Tibial artery (tissue), 4 donors: ENCODE measurements around the gene CXADR.

Experiments
- DNase-seq, 2 donors: peaks; one replicate each; pipeline ENCODE4 v3.0.0-alpha.2; 2019
- H3K27ac ChIP-seq, 2 donors: fragments of 200-600 bp; sonication (generic) in 1 of 2; 1 replicate in 1 of 2; 2 replicates in 1 of 2; pipeline ENCODE4 v1.5.1; 2018 to 2019; ENCODE audit warnings: mild to moderate bottlenecking in 1 of 2
- H3K27me3 ChIP-seq, 2 donors: fragments of 200-600 bp; sonication (generic) in 1 of 2; one replicate each; pipeline versions ENCODE4 v1.5.1 to v1.6.0; 2016 to 2019
- H3K36me3 ChIP-seq, 3 donors: fragments of 200-600 bp; sonication (generic) in 2 of 3; one replicate each; pipeline ENCODE4 v1.5.1; 2016 to 2019; ENCODE audit warnings: mild to moderate bottlenecking in 2 of 3
- H3K4me1 ChIP-seq, 4 donors: fragments of 200-600 bp; sonication (generic) in 2 of 4; 1 replicate in 3 of 4; 2 replicates in 1 of 4; pipeline ENCODE4 v1.5.1; 2016 to 2019
- H3K4me3 ChIP-seq, 2 donors: fragments of 200-600 bp; sonication (generic) in 1 of 2; 1 replicate in 1 of 2; 2 replicates in 1 of 2; pipeline ENCODE4 v1.5.1; 2018 to 2019; ENCODE audit warnings: mild to moderate bottlenecking in 2 of 2
- H3K9me3 ChIP-seq, 3 donors: fragments of 200-600 bp; sonication (generic) in 1 of 3; one replicate each; pipeline ENCODE4 v1.5.1; 2016 to 2019
- intact Hi-C: fragments of 100-400 bp; cut with DNase I; formaldehyde crosslinking; loops from one replicate; pipeline ENCODE4 v1.15.0; 2023; ENCODE audit warnings: low total_unique reads
- TF ChIP-seq, protein P1 (sequence below), 2 experiments: fragments of 200-600 bp in 1 of 2; fragments of 450-650 bp in 1 of 2; IDR thresholded peaks; one replicate each; pipeline ENCODE4 v1.5.1; 2017 to 2019; ENCODE audit warnings: antibody characterized with exemption in 2 of 2, mild to moderate bottlenecking in 1 of 2, moderate library complexity in 1 of 2

Gene CXADR

DNA sequence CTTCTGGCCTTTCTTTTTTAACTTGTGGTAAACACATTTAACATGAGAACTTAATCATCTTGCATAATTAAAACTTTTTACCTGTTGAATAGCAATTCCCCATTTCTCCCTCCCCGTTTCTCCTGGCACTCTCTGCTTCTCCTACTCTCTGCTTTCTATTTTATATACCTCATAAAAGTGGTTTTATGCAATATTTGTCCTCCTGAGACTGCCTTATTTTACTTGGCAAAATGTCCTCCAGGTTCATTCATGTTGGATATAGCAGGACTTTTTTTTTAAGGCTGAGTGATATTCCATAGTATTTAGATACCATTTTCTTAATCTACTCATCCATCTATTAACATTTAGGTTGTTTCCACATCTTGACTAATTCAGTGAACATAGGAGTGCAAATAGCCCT lies 64.9 kb downstream of the CXADR start:
- Histone ChIP-seq H3K9me3 (no peaks in the 10 kb centered on the region), H3K27ac (no peak overlapping the region), H3K4me1 (no peaks in the 10 kb centered on the region), H3K27me3 (no peaks in the 10 kb centered on the region), H3K36me3 (no peaks in the 10 kb centered on the region), H3K4me3 (no peak overlapping the region)
- intact Hi-C loops, result no loop called here
- DNase-seq, result no peak
- TF ChIP-seq, protein P1, sequence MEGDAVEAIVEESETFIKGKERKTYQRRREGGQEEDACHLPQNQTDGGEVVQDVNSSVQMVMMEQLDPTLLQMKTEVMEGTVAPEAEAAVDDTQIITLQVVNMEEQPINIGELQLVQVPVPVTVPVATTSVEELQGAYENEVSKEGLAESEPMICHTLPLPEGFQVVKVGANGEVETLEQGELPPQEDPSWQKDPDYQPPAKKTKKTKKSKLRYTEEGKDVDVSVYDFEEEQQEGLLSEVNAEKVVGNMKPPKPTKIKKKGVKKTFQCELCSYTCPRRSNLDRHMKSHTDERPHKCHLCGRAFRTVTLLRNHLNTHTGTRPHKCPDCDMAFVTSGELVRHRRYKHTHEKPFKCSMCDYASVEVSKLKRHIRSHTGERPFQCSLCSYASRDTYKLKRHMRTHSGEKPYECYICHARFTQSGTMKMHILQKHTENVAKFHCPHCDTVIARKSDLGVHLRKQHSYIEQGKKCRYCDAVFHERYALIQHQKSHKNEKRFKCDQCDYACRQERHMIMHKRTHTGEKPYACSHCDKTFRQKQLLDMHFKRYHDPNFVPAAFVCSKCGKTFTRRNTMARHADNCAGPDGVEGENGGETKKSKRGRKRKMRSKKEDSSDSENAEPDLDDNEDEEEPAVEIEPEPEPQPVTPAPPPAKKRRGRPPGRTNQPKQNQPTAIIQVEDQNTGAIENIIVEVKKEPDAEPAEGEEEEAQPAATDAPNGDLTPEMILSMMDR (IDR thresholded peaks at IDR 0.05), result no peak

DNA sequence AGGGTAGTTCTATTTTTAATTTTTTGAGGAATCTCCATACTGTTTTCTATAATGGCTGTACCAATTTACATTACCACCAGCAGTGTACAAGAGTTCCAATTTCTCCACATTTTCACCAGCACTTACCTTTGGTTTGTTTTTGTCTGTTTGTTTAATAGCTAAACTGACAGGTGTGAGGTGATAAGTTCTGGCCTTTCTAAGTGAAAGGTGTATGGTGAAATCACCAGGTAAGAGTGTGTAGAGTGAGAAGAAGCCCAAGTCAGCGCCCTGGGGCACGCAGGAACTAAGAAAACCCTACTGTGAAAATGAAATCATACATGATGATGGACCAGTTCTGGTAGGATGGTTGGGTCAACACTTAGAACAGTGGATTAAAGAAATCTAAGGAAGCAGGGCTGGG lies 65.3 kb downstream of the CXADR start:
- DNase-seq, result no peak
- TF ChIP-seq, protein P1 (IDR thresholded peaks at IDR 0.05), result no peak
- intact Hi-C loops, result no loop called here
- Histone ChIP-seq H3K36me3 (no peaks in the 10 kb centered on the region), H3K4me1 (no peaks in the 10 kb centered on the region), H3K9me3 (no peaks in the 10 kb centered on the region), H3K4me3 (no peak overlapping the region), H3K27me3 (no peaks in the 10 kb centered on the region), H3K27ac (no peak overlapping the region)

DNA sequence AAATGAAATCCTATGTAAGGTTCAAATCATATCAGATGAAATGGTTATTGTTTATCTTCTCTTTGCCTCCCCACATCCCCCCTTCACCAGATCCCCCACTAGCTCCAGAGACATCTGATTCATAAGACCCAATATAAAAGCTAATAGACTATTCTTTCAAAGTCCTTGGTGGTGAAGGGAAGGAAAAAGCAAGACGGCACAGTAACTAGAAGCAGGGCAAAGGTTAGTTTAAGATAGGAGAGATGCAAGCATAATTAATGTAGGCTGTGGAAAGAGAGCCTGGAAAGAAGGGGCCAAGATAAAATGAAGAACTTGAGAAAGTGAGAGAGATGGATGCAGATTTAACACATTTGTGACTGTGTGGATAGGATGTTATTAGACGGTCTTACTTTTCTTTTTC lies 66.0 kb downstream of the CXADR start:
- TF ChIP-seq, protein P1 (IDR thresholded peaks at IDR 0.05), result no peak
- no peak overlapping the region for H3K4me3 ChIP-seq
- H3K9me3 ChIP-seq, result no peaks in the 10 kb centered on the region
- no peaks in the 10 kb centered on the region for H3K4me1 ChIP-seq
- intact Hi-C loops, result no loop called here
- no peak for DNase-seq
- no peak overlapping the region for H3K27ac ChIP-seq
- no peaks in the 10 kb centered on the region for H3K27me3 ChIP-seq
- H3K36me3 ChIP-seq, result no peaks in the 10 kb centered on the region

DNA sequence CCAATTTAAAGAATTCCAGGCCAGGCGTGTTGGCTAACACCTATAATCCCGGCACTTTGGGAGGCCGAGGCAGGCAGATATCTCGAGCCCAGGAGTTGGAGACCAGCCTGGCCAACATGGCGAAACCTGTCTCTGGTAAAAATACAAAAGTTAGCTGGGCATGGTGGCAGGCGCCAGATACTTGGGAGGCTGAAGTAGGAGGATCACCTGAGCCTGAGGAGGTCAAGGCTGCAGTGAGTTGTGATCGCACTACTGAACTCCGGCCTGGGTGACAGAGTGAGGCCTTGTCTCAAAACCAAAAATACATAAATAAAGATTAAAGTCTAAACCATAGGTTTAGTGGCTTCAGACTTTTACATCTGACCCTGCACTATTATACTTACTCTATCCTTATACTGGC lies 67.5 kb downstream of the CXADR start:
- no peak overlapping the region for H3K27ac ChIP-seq
- no peak overlapping the region for H3K4me3 ChIP-seq
- no peaks in the 10 kb centered on the region for H3K4me1 ChIP-seq
- intact Hi-C loops, result no loop called here
- TF ChIP-seq, protein P1 (IDR thresholded peaks at IDR 0.05), result no peak
- no peaks in the 10 kb centered on the region for H3K27me3 ChIP-seq
- no peak for DNase-seq
- H3K9me3 ChIP-seq, result no peaks in the 10 kb centered on the region
- no peaks in the 10 kb centered on the region for H3K36me3 ChIP-seq

DNA sequence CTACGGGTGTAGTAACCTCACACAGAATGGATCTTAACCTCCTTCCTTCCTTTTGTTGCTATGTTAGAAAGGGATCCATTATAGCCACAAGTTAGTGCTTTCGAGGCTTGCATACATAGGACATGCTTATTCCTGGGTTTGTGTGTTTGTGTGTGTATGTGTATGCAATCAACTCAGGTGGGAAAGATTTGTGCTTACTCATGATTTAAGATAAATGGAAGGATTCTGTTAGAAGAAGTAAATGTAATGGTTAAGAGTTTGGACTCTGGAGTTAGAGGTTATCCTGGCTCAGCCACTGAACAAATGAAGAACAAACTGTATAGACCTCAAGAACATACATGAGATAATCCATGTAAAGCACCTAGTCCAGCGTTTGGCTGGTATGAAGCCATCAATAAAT lies 71.1 kb downstream of the CXADR start:
- Histone ChIP-seq H3K36me3 (no peaks in the 10 kb centered on the region), H3K4me1 (no peaks in the 10 kb centered on the region), H3K9me3 (no peaks in the 10 kb centered on the region), H3K4me3 (no peak overlapping the region), H3K27ac (no peak overlapping the region), H3K27me3 (no peaks in the 10 kb centered on the region)
- no peak for DNase-seq
- intact Hi-C loops, result no loop called here
- TF ChIP-seq, protein P1 (IDR thresholded peaks at IDR 0.05), result no peak

DNA sequence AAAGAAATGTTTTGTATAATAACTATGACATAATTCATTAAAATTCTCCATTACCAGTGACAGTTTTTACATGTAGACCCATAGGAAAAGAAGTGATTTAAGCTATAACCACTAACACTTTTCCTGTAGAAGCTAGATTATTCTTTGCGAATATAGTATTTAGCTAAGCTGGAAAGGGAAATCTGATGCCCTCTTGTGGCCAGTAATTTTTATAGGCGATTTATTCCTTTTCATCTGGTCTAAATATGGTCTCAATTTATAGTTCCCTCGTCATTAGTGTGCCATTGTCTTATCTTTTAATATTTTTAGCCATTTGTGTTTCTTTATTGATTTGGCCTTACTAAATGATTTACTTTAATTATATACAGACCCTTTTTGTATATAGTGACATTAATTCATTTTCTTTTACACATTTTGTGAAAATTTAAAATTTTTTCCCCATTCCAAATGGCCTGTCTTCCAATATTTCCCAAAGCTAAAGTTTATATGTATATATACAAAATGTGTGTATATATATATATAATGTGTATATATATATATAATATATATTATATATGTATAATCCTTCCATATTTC lies 73.1 kb downstream of the CXADR start:
- intact Hi-C loops, result no loop called here
- Histone ChIP-seq H3K4me1 (no peaks in the 10 kb centered on the region), H3K4me3 (no peak overlapping the region), H3K27ac (no peak overlapping the region), H3K36me3 (no peaks in the 10 kb centered on the region), H3K27me3 (no peaks in the 10 kb centered on the region), H3K9me3 (no peaks in the 10 kb centered on the region)
- no peak for DNase-seq
- TF ChIP-seq, protein P1 (IDR thresholded peaks at IDR 0.05), result peak; percentile 59 to 66
